ENCODE measurements around the gene JAK2. TPM values are rescaled to one million over a fixed set of nuclear protein-coding genes. Genes with fewer than 3 reads are reported as not detected.

Gene JAK2
- total and polyA plus RNA-seq, 10 of the 15 experiments (the other 5 are each of a cell fraction or from before 2014, with no cell fraction given): 4.1 to 22.9 (median 13.7) TPM

- Histone ChIP-seq H3K79me2 (ENCODE audit: control insufficient read depth, insufficient read depth, low read length) (no peaks in the 10 kb centered on the region), H3K9ac (ENCODE audit: control insufficient read depth, insufficient read depth, low read length) (no peak overlapping the region), H4K20me1 (ENCODE audit: control insufficient read depth, insufficient read depth) (no peaks in the 10 kb centered on the region), H3K27ac (ENCODE audit: control insufficient read depth, insufficient read depth) (no peak overlapping the region), H3K9me3 (replicated peaks; ENCODE audit: control insufficient read depth, insufficient read depth, low read length) (no peaks in the 10 kb centered on the region), H3K4me1 (ENCODE audit: control insufficient read depth, insufficient read depth, low read length) (no peaks in the 10 kb centered on the region), H3K27me3 (replicated peaks in 1 of 2; ENCODE audit: control insufficient read depth in 2 of 2, insufficient read depth in 2 of 2, low read length in 1 of 2) (no peaks in the 10 kb centered on the region), H2AFZ (ENCODE audit: control insufficient read depth, low read depth, low read length) (no peak overlapping the region), H3K4me3 (no peak overlapping the region), H3K4me2 (ENCODE audit: control insufficient read depth, insufficient read depth) (no peak overlapping the region), H3K36me3 (ENCODE audit: control insufficient read depth in 2 of 2, insufficient read depth in 2 of 2, low read length in 1 of 2) (peaks cover 0 to 4% of the 10 kb centered on the region in 2 experiments; a peak in 2 of 4 replicates)
- ATAC-seq: no peak
- no peak for DNase-seq (ENCODE audit: low read depth, low spot score)
- peak; percentile 7 for FAIRE-seq
- CTCF ChIA-PET: no interaction called here
- intact Hi-C loops (cut with micrococcal nuclease; ENCODE audit: unreplicated experiment): no loop called here
- POLR2A ChIA-PET: no interaction called here
- WGBS (ENCODE audit: insufficient coverage, insufficient replicate concordance, low lambda C conversion rate, missing lambda C conversion rate): 90% methylated on average over 1 of the region's 1 CpG
- RAD21 ChIA-PET (ENCODE audit: unreplicated experiment): no interaction called here
- in situ Hi-C loops (cut with MboI): no loop called here
- SMC1A ChIA-PET (ENCODE audit: uncharacterized antibody, unreplicated experiment): no interaction called here
- BruUV-seq (replicated peaks): no TSS peak
- TF ChIP-seq PKNOX1 (IDR thresholded peaks at IDR 0.05) (no peak), JUND (IDR thresholded peaks at IDR 0.05; ENCODE audit: low read depth, low read length) (no peak)
- TF ChIP-seq, protein P1, sequence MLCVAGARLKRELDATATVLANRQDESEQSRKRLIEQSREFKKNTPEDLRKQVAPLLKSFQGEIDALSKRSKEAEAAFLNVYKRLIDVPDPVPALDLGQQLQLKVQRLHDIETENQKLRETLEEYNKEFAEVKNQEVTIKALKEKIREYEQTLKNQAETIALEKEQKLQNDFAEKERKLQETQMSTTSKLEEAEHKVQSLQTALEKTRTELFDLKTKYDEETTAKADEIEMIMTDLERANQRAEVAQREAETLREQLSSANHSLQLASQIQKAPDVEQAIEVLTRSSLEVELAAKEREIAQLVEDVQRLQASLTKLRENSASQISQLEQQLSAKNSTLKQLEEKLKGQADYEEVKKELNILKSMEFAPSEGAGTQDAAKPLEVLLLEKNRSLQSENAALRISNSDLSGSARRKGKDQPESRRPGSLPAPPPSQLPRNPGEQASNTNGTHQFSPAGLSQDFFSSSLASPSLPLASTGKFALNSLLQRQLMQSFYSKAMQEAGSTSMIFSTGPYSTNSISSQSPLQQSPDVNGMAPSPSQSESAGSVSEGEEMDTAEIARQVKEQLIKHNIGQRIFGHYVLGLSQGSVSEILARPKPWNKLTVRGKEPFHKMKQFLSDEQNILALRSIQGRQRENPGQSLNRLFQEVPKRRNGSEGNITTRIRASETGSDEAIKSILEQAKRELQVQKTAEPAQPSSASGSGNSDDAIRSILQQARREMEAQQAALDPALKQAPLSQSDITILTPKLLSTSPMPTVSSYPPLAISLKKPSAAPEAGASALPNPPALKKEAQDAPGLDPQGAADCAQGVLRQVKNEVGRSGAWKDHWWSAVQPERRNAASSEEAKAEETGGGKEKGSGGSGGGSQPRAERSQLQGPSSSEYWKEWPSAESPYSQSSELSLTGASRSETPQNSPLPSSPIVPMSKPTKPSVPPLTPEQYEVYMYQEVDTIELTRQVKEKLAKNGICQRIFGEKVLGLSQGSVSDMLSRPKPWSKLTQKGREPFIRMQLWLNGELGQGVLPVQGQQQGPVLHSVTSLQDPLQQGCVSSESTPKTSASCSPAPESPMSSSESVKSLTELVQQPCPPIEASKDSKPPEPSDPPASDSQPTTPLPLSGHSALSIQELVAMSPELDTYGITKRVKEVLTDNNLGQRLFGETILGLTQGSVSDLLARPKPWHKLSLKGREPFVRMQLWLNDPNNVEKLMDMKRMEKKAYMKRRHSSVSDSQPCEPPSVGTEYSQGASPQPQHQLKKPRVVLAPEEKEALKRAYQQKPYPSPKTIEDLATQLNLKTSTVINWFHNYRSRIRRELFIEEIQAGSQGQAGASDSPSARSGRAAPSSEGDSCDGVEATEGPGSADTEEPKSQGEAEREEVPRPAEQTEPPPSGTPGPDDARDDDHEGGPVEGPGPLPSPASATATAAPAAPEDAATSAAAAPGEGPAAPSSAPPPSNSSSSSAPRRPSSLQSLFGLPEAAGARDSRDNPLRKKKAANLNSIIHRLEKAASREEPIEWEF (IDR thresholded peaks at IDR 0.05; ENCODE audit: insufficient replicate concordance, low read depth, low read length): no peak
These were observed 137.0 kb downstream of the JAK2 start for GRCh38 chr9:5122116-5122515.
